Thyroid gland (tissue), 4 donors: ENCODE measurements around the gene LMBR1. TPM values are rescaled to one million over a fixed set of nuclear protein-coding genes. Genes with fewer than 3 reads are reported as not detected.

Experiments
- DNase-seq, 2 donors: peaks; one replicate each; pipeline ENCODE4 v3.0.0-alpha.2; 2019
- H3K27ac ChIP-seq, 3 donors: fragments of 200-600 bp; sonication (generic); 1 replicate in 2 of 3; 2 replicates in 1 of 3; pipeline ENCODE4 v1.5.1; 2016 to 2019; ENCODE audit warnings: mild to moderate bottlenecking in 1 of 3, moderate library complexity in 1 of 3
- H3K27me3 ChIP-seq: fragments of 200-600 bp; sonication (generic); one replicate; pipeline ENCODE4 v1.5.1; 2019
- H3K36me3 ChIP-seq, 2 donors: fragments of 200-600 bp; sonication (generic); one replicate each; pipeline ENCODE4 v1.5.1; 2016 to 2019
- H3K4me1 ChIP-seq, 2 donors: fragments of 200-600 bp; sonication (generic); one replicate each; pipeline ENCODE4 v1.5.1; 2017 to 2019
- H3K4me3 ChIP-seq, 3 donors: fragments of 200-600 bp; sonication (generic); replicated peaks in 1 of 3; 1 replicate in 2 of 3; 2 replicates in 1 of 3; pipeline ENCODE4 v1.5.1; 2016; ENCODE audit warnings: mild to moderate bottlenecking in 1 of 3
- H3K9me3 ChIP-seq: fragments of 200-600 bp; sonication (generic); one replicate; pipeline ENCODE4 v1.5.1; 2017
- POLR2A ChIP-seq, 2 donors: fragments of 450-650 bp; IDR thresholded peaks; one replicate each; pipeline ENCODE4 v1.6.1; 2017; ENCODE audit warnings: antibody characterized with exemption in 2 of 2, mild to moderate bottlenecking in 2 of 2, moderate library complexity in 1 of 2
- WGBS, 2 donors: methylation state at CpG; one replicate each; pipeline ENCODE4 v1.1.5; 2017; 5-methylcytosine and 5-hydroxymethylcytosine counted together
- intact Hi-C: fragments of 100-400 bp; cut with DNase I; formaldehyde crosslinking; loops from one replicate; pipeline ENCODE4 v1.15.1; 2023
- total RNA-seq, 4 donors: library from RNA; depleted of rRNA; stranded (reverse); fragments of >200 nt; gene quantifications; one replicate each; pipeline ENCODE4 v1.2.3, GENCODE V29; 2016
- TF ChIP-seq, protein P1 (sequence below), 6 experiments: fragments of 200-600 bp in 3 of 6; fragments of 450-650 bp in 3 of 6; sonication (generic) in 3 of 6; IDR thresholded peaks; one replicate each; pipeline ENCODE4 v1.5.1; 2016 to 2019; ENCODE audit warnings: antibody characterized with exemption in 6 of 6, mild to moderate bottlenecking in 2 of 6, inconsistent platforms in 1 of 6, moderate library complexity in 1 of 6

Gene LMBR1
- total RNA-seq, 4 donors from 2014 or later, result 73.9 to 205 (median 113) TPM

DNA sequence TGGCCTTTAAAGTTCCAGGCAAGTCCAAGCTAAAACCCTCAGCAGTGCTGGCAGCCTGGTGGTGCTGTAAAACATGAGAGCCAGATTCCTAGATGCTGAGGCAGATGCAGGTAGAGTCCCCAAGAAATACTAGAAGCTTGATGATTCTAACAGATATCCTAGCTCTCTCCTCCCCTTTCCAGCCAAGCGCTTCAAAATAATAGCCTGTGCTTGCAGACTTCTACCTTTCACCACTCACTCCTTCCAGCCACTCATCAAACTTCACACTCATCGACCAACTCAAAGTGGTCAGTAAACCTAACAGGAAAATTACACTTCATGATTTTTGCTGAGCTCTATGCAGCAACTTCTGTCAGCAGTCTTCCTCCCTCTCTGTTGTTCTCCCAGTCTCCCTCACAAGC is 50.2 kb downstream of the LMBR1 start:
- Histone ChIP-seq H3K27ac (no peak overlapping the region), H3K27me3 (no peaks in the 10 kb centered on the region), H3K4me3 (no peak overlapping the region), H3K4me1 (no peaks in the 10 kb centered on the region), H3K9me3 (no peaks in the 10 kb centered on the region), H3K36me3 (no peaks in the 10 kb centered on the region)
- 51 to 64% methylated on average over 2 of the region's 2 CpGs for WGBS, 2 donors
- intact Hi-C loops, result no loop called here
- no peak for DNase-seq
- no peak for TF ChIP-seq POLR2A (IDR thresholded peaks at IDR 0.05)
- TF ChIP-seq, protein P1, sequence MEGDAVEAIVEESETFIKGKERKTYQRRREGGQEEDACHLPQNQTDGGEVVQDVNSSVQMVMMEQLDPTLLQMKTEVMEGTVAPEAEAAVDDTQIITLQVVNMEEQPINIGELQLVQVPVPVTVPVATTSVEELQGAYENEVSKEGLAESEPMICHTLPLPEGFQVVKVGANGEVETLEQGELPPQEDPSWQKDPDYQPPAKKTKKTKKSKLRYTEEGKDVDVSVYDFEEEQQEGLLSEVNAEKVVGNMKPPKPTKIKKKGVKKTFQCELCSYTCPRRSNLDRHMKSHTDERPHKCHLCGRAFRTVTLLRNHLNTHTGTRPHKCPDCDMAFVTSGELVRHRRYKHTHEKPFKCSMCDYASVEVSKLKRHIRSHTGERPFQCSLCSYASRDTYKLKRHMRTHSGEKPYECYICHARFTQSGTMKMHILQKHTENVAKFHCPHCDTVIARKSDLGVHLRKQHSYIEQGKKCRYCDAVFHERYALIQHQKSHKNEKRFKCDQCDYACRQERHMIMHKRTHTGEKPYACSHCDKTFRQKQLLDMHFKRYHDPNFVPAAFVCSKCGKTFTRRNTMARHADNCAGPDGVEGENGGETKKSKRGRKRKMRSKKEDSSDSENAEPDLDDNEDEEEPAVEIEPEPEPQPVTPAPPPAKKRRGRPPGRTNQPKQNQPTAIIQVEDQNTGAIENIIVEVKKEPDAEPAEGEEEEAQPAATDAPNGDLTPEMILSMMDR (IDR thresholded peaks at IDR 0.05), result no peak

DNA sequence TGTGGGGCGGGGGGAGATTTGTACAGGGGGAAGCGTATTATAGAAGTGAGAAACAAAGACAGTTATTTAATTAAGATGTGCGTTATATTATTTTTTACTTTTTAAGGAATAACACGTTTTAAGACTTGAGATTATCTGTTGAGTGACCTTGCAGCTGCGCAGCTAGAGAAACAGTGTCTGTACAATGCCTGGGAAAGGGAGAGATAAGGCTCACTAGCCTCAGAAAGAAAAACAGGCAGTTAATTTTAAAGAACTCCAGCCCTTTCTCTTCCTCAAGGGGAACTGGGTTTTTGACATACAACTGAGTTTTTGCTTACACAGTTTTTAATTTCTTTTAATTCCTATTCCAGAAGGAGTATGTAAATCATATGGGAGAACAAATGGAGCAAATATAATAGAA is 50.7 kb downstream of the LMBR1 start:
- TF ChIP-seq POLR2A (IDR thresholded peaks at IDR 0.05), result no peak
- TF ChIP-seq, protein P1 (IDR thresholded peaks at IDR 0.05), result no peak
- intact Hi-C loops, result no loop called here
- no peaks in the 10 kb centered on the region for H3K9me3 ChIP-seq
- H3K27me3 ChIP-seq, result no peaks in the 10 kb centered on the region
- no peaks in the 10 kb centered on the region for H3K36me3 ChIP-seq
- H3K4me3 ChIP-seq, result no peak overlapping the region
- H3K4me1 ChIP-seq, result no peaks in the 10 kb centered on the region
- DNase-seq, result no peak
- no peak overlapping the region for H3K27ac ChIP-seq
- WGBS, 2 donors, result 87 to 89% methylated on average over 5 of the region's 5 CpGs

DNA sequence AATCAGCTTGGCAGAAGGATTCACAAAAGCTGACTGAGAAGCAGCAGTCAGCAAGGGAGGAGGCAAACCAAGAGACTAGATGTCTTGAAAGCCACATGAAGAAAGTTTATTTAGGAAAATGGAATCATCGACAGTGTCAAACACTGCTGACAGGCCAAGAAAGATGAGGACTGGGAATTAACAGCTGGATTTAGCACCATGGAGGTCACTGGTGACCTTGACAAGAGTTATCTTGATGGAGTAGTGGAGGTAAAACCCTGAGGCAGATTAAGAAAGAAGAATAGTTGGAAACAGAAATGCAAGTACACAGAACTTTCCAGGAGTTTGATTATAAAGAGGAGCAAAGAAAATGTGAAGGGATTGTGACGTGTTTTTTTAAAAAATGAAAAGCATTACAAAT is 51.5 kb downstream of the LMBR1 start:
- WGBS, 2 donors, result 76 to 83% methylated on average over 2 of the region's 2 CpGs
- Histone ChIP-seq H3K36me3 (no peaks in the 10 kb centered on the region), H3K27me3 (no peaks in the 10 kb centered on the region), H3K4me3 (no peak overlapping the region), H3K27ac (no peak overlapping the region), H3K9me3 (no peaks in the 10 kb centered on the region), H3K4me1 (no peaks in the 10 kb centered on the region)
- TF ChIP-seq, protein P1 (IDR thresholded peaks at IDR 0.05), result no peak
- no peak for TF ChIP-seq POLR2A (IDR thresholded peaks at IDR 0.05)
- intact Hi-C loops, result no loop called here
- DNase-seq, result no peak

DNA sequence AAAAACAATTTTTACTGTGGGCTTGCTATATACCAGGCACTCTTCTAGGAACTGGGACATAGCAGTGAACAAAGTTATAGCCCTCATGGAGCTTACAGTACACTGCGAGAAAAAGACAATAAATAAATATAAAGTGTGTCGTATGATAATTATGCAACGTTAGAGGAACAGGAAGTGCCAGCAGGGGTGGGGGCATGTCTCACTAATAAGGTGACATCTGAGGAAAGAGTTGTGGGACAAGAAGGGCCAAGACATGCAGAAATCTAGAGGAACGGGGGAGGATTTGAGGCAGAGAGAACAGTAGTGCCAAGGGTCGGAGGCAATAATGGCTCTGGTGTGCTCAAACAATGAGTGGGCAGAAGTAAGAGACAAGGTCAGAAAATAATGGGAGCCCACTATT is 52.8 kb downstream of the LMBR1 start:
- Histone ChIP-seq H3K27ac (no peak overlapping the region), H3K27me3 (no peaks in the 10 kb centered on the region), H3K9me3 (no peaks in the 10 kb centered on the region), H3K4me3 (no peak overlapping the region), H3K36me3 (no peaks in the 10 kb centered on the region), H3K4me1 (no peaks in the 10 kb centered on the region)
- intact Hi-C loops, result no loop called here
- TF ChIP-seq, protein P1 (IDR thresholded peaks at IDR 0.05), result no peak
- TF ChIP-seq POLR2A (IDR thresholded peaks at IDR 0.05), result no peak
- no peak for DNase-seq
- WGBS, 2 donors, result 81 to 86% methylated on average over 5 of the region's 5 CpGs

DNA sequence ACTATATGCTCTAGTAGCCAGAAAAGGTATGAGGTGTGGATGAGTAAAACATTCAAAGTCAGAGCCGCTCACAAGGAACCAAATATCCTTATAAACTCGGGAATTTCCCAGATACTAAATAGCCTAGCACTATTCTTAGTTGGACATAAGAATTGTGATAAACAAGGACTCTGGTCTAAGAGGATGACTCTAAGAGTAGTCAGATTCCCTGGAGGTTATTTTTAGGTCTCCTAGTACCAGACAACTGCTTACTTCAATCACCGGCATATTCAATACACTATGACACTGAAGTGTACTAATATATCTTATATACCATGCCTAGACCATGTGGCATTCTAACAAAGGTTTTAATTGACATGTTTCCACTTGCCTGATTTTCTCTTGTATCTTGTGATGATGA is 56.5 kb downstream of the LMBR1 start:
- no peak overlapping the region for H3K4me3 ChIP-seq
- no peaks in the 10 kb centered on the region for H3K36me3 ChIP-seq
- DNase-seq, result no peak
- WGBS, 2 donors, result 85 to 91% methylated on average over 3 of the region's 3 CpGs
- no peaks in the 10 kb centered on the region for H3K4me1 ChIP-seq
- H3K27me3 ChIP-seq, result no peaks in the 10 kb centered on the region
- no peak for TF ChIP-seq POLR2A (IDR thresholded peaks at IDR 0.05)
- TF ChIP-seq, protein P1 (IDR thresholded peaks at IDR 0.05), result no peak
- intact Hi-C loops, result no loop called here
- H3K9me3 ChIP-seq, result no peaks in the 10 kb centered on the region
- H3K27ac ChIP-seq, result no peak overlapping the region
